GM04503 (cell line): ENCODE data around the gene SEMA6B.
A peak's percentile ranks its signal among the peaks of the same experiment; 100 is the strongest.
"Not testable (repeated sequence)": the region's sequence is repeated elsewhere in the genome, so short reads cannot be mapped to it uniquely, and the experiment has no call there.

Experiments
- DNase-seq: peaks from one replicate; pipeline ENCODE4 v3.0.0-alpha.2; 2012; ENCODE audit warnings: low read depth

SEMA6B gene, protein sequence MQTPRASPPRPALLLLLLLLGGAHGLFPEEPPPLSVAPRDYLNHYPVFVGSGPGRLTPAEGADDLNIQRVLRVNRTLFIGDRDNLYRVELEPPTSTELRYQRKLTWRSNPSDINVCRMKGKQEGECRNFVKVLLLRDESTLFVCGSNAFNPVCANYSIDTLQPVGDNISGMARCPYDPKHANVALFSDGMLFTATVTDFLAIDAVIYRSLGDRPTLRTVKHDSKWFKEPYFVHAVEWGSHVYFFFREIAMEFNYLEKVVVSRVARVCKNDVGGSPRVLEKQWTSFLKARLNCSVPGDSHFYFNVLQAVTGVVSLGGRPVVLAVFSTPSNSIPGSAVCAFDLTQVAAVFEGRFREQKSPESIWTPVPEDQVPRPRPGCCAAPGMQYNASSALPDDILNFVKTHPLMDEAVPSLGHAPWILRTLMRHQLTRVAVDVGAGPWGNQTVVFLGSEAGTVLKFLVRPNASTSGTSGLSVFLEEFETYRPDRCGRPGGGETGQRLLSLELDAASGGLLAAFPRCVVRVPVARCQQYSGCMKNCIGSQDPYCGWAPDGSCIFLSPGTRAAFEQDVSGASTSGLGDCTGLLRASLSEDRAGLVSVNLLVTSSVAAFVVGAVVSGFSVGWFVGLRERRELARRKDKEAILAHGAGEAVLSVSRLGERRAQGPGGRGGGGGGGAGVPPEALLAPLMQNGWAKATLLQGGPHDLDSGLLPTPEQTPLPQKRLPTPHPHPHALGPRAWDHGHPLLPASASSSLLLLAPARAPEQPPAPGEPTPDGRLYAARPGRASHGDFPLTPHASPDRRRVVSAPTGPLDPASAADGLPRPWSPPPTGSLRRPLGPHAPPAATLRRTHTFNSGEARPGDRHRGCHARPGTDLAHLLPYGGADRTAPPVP

DNA sequence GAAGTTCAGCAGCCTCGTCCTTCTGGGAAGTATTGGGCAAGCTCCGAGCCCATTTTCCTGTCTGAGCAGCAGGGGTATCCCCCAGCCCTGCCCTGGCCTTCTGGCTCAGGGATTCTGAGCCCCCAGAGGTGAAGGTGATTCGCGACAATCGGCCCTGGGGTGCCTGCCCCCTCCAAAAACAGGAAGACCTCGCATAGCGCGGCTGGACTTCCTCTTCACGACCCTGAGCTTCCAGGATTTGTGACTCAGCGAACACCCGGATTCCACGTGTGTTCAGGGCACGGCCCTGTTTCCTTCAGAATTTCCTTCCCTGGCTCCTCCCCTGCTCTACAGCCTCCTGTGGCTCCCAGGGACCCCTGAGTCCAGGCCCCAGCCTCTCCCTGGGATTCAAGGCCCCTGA lies at the start of gene SEMA6B:
Gene SEMA6B (minus strand): TSS at position 116 of the 400 bp plus-strand sequence. CDS start 1,227 bp downstream, outside the sequence.
- DNase-seq: no peak

DNA sequence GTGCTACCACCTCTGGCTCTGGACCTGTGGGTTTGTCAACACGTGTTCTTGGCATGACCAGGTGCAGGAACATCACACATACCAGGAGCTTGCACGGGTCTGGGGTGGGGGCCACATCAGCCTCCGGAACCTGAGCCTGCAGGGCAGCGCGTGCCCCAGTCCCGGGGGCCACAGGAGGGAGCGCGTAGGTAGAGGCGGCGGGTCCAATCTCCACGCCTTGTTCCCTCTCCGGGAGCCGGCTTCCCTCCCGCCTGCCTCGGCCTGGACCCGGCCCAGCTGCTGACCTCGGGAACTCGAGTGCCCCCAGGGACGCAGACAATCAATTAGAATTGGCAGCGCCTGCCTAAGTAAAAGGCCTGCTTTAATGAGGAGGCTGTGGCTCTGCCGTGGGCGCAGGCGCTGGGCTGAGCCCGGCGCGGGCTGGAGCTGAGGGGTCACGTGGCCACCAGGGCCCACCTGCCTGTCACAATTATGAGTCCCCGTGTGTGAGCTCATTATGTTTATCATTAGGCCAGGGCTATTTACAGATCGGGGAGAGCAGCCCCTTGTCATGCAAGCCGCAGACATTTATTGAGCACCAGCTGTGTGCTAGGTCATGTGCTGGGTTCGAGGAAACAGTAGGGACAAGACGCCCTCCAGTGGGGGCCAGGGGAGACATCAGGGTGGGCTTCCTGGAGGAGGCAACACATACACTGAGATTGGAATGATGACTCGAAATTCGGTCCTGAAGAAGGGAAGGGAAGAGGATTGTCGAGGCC lies 47.6 kb upstream of the SEMA6B start:
- DNase-seq: no peak

DNA sequence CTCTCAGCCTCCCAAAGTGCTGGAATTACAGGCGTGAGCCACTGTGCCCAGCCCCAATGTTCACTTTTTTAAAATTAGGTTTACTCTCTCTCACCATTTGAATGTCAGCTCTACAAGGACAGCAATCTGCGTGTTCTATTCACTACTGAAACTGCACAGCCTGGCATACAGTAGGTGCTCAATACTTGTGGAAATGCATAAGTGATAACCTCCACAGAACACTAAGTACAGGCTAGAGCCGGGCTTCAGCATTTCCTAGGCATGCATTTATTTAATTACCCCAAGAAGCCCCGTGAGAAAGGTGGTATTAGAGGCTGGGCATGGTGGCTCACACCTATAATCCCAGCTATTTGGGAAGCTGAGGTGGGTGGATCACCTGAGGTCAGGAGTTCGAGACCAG lies 46.7 kb upstream of the SEMA6B start:
- DNase-seq: no peak

DNA sequence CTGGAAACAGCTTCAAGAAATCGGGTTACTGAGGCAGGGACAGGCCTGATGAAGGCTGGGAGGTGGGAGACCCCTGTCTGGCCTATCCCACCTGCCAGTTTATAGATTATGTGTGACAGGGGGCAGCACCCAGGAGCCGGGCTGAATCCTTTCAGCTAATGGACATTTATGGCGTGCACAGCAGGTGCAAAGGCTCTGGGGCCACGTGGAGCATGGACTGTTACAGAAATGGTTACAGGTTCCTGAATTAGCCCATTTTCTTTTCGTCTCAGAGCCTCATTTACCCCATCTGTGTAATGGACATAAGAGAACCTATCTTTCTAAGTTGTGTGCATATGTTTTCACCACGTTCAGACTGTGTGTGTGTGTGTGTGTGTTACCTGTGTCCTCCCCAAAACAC lies 45.4 kb upstream of the SEMA6B start:
- no peak for DNase-seq

DNA sequence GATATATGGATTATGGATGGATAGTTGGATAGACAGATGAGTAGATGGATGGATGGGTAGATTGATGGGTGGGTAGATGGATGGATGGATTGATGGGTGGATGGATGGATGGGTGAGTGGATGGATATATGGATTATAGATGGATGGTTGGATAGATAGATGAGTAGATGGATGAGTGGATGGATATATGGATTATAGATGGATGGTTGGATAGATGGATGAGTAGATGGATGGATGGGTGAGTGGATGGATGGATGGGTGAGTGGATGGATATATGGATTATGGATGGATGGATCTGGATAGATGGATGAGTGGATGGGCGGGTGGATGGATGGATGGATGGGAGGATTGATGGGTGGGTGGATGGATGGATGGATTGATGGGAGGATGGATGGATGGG lies 43.4 kb upstream of the SEMA6B start:
- DNase-seq: no peak

DNA sequence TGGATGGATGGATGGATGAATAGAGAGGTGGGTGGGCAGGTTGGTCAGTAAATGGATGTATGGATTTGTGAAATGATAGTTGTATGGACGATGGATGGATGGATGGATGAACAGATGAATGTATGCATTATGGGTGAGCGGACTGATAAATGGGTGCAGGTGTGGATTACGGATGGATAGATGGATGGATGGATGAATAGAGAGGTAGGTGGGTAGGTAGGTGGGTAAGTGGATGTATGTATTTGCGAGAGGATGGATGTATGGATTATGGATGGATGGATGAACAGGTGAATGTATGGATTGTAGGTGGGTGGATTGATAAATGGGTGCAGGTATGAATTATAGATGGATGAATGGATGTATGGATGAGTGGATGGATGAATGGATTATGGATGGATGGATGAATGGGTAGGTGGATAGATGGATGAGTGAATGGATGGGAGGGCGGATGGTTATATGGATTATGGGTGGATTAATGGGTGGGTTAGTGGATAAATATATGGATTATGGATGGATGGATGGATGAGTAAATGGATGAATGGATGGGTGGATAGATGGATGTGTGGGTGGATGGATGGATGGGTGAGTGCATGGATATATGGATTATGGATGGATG lies 42.8 kb upstream of the SEMA6B start:
- no peak for DNase-seq

DNA sequence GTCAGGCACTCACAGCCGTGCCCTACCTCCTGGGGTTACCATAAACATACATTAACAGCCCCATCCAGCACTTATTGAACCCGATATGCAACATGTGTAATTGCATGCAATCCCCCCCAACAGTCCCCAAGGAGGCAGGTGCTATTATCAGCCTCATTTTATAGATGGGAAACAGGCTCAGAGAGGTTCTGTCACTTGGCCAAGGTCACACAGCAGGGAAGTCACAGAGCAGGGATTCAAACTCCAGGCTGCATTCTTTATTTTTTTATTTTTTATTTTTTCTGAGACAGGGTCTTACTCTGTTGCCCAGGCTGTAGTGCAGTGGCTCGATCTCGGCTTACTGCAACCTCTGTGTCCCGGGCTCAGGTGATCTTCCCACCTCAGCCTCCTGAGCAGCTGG lies 41.4 kb upstream of the SEMA6B start:
- DNase-seq: no peak

DNA sequence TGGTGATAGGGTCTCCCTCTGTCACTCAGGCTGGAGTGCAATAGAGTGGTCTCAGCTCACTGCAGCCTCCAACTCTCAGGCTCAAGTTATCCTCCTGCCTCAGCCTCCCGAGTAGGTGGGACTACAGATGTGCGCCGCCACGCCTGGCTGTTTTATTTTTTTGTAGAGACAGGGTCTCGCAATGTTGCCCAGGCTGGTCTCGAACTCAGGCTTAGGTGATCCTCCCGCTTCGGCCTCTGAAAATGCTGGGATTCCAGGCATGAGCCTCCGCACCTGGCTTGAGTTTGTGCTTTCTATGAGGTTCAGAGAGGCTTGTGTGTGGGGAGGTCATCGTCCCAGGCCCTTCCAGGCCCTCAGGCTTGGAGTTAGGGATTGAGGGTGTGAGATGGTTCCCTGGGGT lies 40.6 kb upstream of the SEMA6B start:
- no peak for DNase-seq

DNA sequence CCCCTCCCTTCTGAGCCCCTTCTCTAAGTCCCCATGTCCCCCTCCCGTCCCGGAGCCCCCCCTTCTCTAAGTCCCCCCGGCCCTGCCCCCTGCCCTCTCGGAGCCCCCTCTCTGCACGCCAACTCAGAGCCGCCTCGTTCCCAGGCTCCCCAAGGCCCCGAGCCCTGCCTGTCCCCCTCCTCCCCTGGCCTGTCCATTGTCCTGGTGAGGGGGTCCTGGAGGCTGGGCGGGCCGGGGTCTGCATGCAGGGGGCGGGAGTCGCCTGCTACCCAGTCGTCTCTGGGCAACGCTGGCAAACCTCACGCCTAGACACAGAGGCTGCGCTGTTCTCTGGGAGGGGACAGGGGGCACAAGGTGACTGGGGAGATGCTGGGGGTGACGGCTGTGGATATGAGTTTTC lies 39.2 kb upstream of the SEMA6B start:
- no peak for DNase-seq

DNA sequence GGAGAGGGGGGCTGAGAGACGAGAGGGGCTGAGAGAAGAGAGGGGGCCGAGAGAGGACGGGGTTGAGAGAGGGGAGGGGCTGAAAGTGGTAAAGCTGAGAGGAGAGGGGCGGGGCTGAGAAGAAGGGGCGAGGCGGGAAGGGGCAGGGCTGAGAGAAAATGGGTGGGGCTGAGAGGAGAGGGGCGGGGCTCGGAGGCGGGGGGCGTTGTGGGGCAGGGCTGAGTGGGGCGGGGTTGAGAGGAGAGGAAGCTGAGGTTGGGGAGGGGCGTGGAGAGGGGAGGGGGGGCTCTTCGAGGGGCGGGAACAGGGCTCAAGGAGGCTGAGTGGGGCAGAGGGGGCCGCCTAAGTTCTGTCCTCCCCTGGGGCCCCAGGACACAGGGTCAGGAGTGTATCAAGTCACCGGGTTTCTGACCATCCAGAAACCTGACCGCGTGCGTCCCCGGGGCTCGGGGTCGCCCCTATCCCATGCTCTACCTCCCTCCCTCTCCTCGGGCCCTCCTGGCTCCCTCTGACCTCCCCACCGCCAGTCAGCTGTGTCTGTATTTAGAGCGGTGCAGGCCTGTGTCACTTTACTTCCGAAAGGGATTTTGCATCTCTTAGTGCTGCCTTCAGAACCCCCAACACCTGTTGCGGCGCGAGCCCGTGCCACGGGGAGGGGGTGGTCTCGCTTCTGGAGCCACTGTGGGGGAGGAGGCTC lies 38.6 kb upstream of the SEMA6B start:
- DNase-seq: no peak

DNA sequence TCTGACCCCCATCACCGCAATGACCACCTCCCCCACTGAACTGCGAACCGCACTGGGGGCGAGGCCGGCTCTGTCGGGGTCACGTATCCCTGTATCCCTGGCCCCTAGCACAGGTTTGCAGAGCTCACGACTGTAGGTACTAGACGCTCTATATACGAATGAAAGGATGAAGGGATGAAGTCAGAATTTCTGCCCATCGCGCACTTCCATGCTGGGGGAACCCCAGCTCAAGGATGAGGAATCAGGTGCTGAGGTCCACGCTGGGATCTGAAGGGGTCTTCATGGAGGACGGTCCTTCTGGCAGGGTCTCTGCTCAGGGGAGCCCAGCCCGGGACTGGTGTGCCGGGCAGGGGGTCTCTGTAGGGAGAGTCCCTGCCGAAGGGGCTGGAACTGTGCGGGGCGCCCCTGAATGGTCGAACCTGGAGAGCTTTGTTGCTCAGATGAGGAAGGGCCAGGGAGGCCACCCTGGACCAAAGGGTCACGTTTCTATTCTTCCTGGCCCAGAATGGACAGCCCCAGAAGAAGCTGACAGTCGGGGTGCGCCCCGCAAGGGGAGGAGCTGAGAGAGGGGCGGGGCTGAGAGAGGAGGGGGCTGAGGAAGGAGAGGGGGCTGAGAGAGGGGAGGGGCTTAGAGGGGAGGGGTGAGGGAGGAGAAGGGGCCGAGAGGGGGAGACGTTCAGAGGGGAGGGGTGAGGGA lies 37.9 kb upstream of the SEMA6B start:
- DNase-seq: no peak

DNA sequence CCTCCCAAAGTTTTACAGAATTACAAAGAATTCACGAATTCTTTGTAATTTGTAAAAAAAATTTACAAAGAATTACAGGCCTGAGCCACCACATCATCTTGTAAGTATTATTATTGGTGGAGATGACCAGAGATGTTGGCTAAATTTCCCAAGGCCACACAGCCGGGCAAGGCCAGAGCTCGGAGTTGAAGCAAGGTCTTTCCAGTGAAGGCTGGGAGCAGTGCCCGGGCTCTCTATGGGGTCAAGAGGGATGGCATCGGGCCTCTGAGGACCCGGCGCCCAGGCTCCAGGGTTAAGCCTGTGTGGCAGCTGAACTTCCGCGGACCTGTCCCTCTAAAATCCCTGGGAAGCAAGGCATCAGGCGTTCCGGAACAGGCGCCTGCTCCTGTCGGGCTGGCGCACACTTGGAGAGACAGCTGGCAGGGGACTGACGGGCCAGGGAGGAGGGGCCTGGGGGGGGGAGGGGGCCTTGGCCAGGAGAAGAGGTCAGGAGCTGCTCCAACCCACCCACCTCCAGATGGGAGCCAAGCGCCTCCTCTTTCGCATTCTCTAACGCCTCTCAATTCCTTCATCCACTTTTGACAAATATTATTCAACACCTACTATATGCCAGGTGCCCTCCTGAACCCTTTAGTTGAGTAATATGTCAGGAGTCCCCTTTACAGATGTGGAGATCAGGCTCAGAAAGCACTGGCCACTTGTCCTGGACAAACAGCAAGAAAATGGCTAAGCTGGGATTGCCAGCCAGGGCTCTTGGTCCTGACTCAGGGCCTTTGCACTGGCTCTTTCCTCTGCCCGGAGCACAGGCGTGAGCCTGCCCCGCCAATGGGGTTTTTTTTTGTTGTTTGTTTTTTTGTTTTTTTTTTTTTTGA lies 36.8 kb upstream of the SEMA6B start:
- no peak for DNase-seq

DNA sequence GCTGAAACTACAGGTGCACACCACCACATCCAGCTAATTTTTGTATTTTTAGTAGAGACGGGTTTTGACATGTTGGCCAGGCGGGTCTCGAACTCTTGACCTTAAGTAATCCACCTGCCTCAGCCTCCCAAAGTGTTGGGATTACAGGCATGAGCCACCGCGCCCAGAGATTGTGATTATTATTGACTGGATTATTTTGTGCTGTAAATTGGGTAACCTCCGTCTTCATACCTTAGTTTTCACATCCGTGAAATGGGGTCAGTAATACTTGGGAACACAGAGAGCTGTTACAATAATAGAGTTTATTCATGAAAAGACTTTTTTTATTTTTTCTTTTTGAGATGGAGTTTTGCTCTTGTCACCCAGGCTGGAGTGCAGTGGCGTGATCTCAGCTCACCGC lies 35.7 kb upstream of the SEMA6B start:
- not testable (repeated sequence) for DNase-seq

DNA sequence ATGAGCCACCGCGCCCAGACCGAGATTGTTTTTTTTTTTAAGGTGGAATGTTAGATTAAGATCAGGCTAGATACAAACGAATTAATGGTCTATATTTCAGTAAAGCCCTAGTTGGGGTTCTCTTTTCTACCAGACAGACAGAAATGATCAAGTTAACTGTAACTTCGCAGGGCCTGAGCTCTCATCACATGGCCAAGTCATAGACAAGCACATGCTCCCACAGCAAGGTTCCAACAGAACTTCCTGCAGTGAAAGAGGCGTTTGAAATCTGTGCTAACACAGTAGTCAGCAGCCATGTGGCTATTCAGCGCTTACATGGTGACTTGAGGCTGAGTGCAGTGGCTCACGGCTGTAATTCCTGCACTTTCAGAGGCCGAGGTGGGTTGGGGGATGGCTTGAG lies 34.7 kb upstream of the SEMA6B start:
- no peak for DNase-seq

DNA sequence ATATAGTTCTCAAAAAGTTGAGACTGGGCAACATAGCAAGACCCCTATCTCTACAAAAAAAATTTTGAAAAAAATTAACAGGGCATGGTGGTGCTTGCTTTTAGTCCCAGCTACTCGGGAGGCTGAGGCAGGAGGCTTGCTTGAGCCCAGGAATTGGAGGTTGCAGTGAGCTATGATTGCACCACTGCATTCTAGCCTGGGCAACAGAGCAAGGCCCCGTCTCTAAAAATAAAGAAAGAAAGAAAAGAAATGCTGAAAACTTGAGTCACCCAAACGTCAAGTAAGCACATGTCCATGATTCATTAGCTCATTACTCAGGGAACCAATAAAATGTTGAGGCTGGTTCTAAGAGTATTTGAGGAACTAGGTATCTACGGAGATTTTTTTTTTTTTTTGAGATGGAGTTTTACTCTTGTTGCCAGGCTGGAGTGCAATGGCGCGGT lies 33.9 kb upstream of the SEMA6B start:
- DNase-seq: peak; percentile 30

DNA sequence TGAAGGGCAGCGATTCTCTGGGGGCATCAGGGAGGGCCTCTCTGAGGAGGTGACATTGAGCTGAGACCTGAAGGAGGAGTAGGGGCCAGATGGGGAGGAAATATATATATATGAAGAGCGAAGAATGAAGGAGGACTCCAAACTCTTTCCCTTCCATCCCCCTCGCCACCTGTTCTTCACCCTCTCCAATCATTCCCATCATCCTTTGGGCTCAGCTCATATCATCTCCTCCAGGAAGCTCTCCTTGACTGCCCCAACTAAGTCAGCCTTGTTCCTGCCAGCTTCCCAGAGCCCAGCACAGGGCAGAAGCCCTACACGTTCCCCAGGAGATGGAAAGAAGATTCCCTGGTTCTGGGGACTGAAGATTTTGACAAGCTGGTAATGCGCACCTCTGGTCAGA lies 33.0 kb upstream of the SEMA6B start:
- DNase-seq: no peak

DNA sequence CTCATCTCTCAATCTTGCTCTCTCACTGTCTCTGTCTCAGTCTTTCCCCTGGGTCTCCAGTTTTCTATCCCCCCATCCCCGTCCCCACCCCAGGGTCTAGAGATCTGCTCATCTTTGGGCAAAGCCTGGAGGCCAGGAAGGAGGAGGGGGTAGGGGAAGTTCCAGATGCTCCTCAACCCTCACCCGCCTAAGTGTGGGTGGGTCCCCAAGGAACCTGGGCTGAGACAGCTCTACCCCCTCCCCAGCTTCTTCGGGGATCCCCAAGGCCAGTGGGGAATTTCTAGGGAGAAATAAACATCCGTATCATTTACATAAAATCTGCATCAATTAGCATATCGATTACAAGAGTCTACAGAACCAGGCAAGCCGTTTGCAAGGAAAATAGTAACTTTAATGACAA lies 31.8 kb upstream of the SEMA6B start:
- no peak for DNase-seq

DNA sequence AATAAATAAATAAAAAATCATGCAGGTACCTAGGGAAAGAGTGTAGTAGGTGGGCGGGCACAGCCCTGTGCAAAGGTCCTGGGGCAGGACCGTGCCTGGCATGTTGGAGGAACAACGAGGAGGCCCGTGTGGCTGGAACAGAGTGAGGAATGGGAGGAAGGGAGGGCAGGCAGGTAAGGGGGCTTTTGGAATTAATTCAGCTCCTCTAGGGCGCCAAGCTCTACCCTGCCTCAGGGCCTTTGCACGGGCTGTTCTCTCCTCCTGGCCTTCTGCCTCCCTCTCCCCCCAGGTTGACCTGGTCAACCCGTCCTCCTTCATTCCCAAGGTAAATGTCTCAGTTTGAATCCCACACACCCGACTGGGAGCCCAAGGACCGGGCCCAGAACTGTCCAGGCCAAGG lies 31.1 kb upstream of the SEMA6B start:
- DNase-seq: no peak

DNA sequence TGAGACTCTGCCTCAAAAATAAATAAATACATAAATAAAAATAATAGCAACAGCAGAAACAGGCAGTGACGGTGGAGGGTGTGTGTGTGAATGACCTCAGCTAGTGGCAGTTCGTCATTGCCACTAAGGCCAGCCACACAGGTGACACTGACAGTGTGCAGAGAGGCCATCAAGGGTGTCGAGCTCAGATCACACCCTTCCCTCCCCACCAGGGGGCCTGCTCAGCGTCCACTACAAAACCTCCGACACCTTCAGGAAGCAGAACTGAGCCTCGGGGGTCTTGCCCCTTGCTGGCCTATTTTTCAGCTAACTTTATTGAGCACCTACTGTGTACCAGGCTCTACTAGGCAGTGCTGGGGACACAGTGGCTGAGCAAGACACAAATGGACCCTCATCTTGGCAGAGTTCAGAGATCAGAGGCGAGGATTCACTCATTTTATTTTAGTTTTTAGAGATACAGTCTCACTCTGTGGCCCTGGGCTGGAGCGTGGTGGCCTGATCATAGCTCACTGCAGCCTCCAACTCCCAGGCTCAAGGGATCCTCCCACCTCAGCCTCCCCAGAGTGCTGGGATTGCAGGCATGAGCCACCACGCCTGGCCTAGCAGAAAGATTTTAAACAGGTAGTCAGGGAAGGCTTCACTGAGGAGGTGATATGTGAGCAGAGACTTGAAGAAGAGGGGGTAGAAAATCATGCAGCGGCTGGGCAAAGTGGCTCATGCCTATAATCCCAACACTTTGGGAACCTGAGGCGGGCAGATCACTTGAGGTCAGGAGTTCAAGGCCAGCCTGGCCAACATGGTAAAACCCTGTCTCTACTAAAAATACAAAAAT lies 30.3 kb upstream of the SEMA6B start:
- DNase-seq: no peak
